T-helper 1 cell treated with Interleukin-12 subunit alpha and Interleukin-12 subunit beta and Interleukin-4 antibody, amounts not matched to agents 30 μg/mL and 1 μg/mL, for 36 hours (primary cell): Measurements from ENCODE around the gene FAM168A.

Source experiments
- H3K27ac Mint-ChIP-seq: one replicate; pipeline ENCODE4 v1.8.0; 2021; ENCODE audit warnings: mild to moderate bottlenecking, mixed read lengths
- H3K27me3 Mint-ChIP-seq: one replicate; pipeline ENCODE4 v1.8.0; 2021; ENCODE audit warnings: low read depth, mixed read lengths
- H3K36me3 Mint-ChIP-seq: one replicate; pipeline ENCODE4 v1.8.0; 2021; ENCODE audit warnings: low read depth, mixed read lengths
- H3K4me1 Mint-ChIP-seq: one replicate; pipeline ENCODE4 v1.8.0; 2021; ENCODE audit warnings: low read depth, mixed read lengths
- H3K4me3 Mint-ChIP-seq: one replicate; pipeline ENCODE4 v1.8.0; 2021; ENCODE audit warnings: mild to moderate bottlenecking, moderate library complexity, mixed read lengths
- H3K9me3 Mint-ChIP-seq: one replicate; pipeline ENCODE4 v1.8.0; 2021; ENCODE audit warnings: mixed read lengths

FAM168A gene

DNA sequence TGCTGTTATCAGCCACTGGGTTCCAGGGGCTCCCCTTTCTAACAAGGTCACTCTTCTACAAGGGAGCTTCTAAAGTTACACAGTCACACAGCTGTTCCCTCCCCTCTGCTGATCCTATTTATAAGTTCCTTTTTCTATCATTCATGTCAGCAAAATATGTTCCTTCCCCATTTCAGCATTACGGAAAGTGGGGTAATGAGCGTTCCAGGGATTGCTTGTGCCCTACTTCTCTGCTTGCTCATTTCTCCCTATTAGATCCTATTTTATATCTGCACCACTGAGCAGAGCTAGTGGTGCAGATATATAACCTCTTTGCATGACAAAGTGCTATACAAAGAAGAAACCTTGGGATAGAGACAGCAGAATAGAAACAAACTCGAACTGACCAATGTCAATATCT, 25.8 kb upstream of the FAM168A start:
- Mint-ChIP-seq H3K9me3 (no peaks in the 10 kb centered on the region), H3K27me3 (peaks cover 28% of the 10 kb centered on the region), H3K36me3 (no peaks in the 10 kb centered on the region), H3K4me3 (no peak overlapping the region), H3K4me1 (peaks cover 2% of the 10 kb centered on the region), H3K27ac (no peak overlapping the region)

- no peak overlapping the region for H3K4me3 Mint-ChIP-seq
These were observed 25.1 kb upstream of the FAM168A start for GRCh38 chr11:73622926-73623593.

DNA sequence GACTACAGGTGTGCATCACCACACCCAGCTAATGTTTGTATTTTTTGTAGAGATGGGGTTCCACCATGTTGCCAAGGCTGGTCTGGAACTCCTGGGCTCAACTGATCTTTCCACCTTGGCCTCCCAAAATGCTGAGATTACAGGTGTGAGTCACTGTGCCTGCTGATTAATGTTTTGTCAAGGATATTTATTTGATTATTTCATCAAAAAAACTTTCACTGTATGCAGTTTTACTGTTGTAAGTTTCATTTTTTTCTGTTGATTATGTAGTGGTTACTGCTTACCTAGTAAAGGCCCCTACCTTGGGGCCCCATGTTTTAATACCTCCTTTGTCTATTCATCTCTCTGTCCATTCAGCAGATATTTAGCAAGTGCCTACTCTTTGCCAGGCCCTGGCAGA, 16.7 kb upstream of the FAM168A start:
- no peaks in the 10 kb centered on the region for H3K36me3 Mint-ChIP-seq
- no peak overlapping the region for H3K27ac Mint-ChIP-seq
- H3K27me3 Mint-ChIP-seq, result peaks cover 4% of the 10 kb centered on the region
- no peaks in the 10 kb centered on the region for H3K9me3 Mint-ChIP-seq
- no peak overlapping the region for H3K4me3 Mint-ChIP-seq
- H3K4me1 Mint-ChIP-seq, result no peaks in the 10 kb centered on the region

More at GRCh38 chr11:73622926-73623593, 25.1 kb upstream of the FAM168A start:
- Mint-ChIP-seq H3K4me1 (peaks cover 2% of the 10 kb centered on the region), H3K36me3 (no peaks in the 10 kb centered on the region), H3K27me3 (peaks cover 28% of the 10 kb centered on the region), H3K27ac (no peak overlapping the region), H3K9me3 (no peaks in the 10 kb centered on the region)

- Mint-ChIP-seq H3K27me3 (peaks cover 11% of the 10 kb centered on the region), H3K36me3 (no peaks in the 10 kb centered on the region), H3K4me1 (no peaks in the 10 kb centered on the region), H3K27ac (no peak overlapping the region), H3K9me3 (no peaks in the 10 kb centered on the region), H3K4me3 (no peak overlapping the region)
These were observed 14.8 kb upstream of the FAM168A start for GRCh38 chr11:73612601-73613140.

GRCh38 chr11:73598719-73599379, 937 bp upstream of the FAM168A start:
- Mint-ChIP-seq H3K36me3 (peaks cover 8% of the 10 kb centered on the region), H3K27ac (peak overlapping the region; percentile 96), H3K27me3 (no peaks in the 10 kb centered on the region), H3K9me3 (no peaks in the 10 kb centered on the region), H3K4me1 (peaks cover 31% of the 10 kb centered on the region), H3K4me3 (peak overlapping the region; percentile 96)

- H3K36me3 Mint-ChIP-seq, result peaks cover 9% of the 10 kb centered on the region
- no peaks in the 10 kb centered on the region for H3K9me3 Mint-ChIP-seq
- H3K4me1 Mint-ChIP-seq, result peaks cover 33% of the 10 kb centered on the region
- H3K27me3 Mint-ChIP-seq, result no peaks in the 10 kb centered on the region
- H3K27ac Mint-ChIP-seq, result peak overlapping the region; percentile 96
- peak overlapping the region; percentile 96 for H3K4me3 Mint-ChIP-seq
These were observed 466 bp downstream of the FAM168A start for GRCh38 chr11:73597336-73597955.

GRCh38 chr11:73596547-73596946, 1.4 kb downstream of the FAM168A start:
- Mint-ChIP-seq H3K4me1 (peaks cover 34% of the 10 kb centered on the region), H3K27me3 (no peaks in the 10 kb centered on the region), H3K36me3 (peaks cover 11% of the 10 kb centered on the region), H3K27ac (peak overlapping the region; percentile 89), H3K4me3 (peak overlapping the region; percentile 96), H3K9me3 (no peaks in the 10 kb centered on the region)

DNA sequence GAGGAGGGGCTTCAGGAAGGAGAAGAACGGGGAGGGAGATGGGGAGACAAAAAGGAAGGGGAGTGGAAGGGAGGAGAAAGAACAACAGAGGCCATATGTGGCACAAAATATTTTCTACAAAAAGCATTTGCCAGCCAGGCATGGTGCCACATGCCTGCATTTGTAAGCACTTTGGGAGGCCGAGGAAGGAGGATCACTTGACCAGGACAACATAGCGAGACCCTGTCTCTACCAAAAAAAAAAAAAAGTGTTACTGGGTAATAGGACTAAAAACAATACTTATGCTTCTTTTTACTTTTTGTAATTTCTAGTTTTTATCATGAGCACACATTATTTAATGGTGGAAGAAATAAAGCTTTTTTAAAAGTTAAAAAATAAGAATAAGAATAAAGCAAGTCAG, 5.3 kb downstream of the FAM168A start:
- H3K27ac Mint-ChIP-seq, result no peak overlapping the region
- H3K9me3 Mint-ChIP-seq, result no peaks in the 10 kb centered on the region
- H3K36me3 Mint-ChIP-seq, result peaks cover 15% of the 10 kb centered on the region
- no peaks in the 10 kb centered on the region for H3K27me3 Mint-ChIP-seq
- H3K4me1 Mint-ChIP-seq, result peaks cover 35% of the 10 kb centered on the region
- H3K4me3 Mint-ChIP-seq, result no peak overlapping the region

DNA sequence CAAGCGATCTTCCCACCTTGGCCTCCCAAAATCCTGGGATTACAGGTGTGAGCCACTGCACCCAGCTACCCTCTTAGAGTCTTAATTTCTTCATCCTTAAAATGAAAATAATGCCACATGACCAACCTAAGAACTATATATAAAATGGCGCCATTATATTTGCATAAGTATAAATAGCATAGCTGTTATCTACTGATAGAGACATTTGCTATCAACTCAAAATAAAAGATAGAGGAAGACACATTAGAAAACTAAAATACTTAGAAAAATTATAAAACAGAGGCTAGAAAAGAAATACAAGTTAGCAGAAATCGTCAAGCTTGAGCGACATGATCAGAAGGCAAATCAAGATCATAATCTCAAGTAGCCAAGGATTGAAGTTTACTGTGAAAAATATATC, 6.2 kb downstream of the FAM168A start:
- peaks cover 29% of the 10 kb centered on the region for H3K4me1 Mint-ChIP-seq
- peaks cover 11% of the 10 kb centered on the region for H3K36me3 Mint-ChIP-seq
- H3K27me3 Mint-ChIP-seq, result no peaks in the 10 kb centered on the region
- H3K4me3 Mint-ChIP-seq, result no peak overlapping the region
- no peak overlapping the region for H3K27ac Mint-ChIP-seq
- no peaks in the 10 kb centered on the region for H3K9me3 Mint-ChIP-seq

DNA sequence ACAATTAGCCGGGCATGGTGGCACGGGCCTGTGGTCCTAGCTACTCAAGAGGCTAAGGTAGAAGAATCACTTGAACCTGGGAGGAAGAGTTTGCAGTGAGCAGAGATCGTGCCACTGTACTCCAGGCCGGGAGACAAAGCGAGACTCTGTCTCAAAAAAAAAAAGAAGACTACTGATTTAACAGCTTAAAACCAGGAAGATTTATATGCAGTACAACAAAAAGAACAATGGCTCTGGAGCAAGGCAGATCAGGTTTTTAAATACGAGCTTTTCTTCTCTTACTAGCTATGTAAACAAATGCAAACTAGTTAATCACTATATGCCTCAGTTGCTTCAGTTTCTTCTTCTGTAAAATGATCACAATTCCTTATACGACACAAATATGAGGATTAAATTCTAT, 6.9 kb downstream of the FAM168A start:
- Mint-ChIP-seq H3K4me1 (peaks cover 21% of the 10 kb centered on the region), H3K36me3 (peaks cover 7% of the 10 kb centered on the region), H3K27me3 (no peaks in the 10 kb centered on the region), H3K9me3 (no peaks in the 10 kb centered on the region), H3K27ac (no peak overlapping the region), H3K4me3 (no peak overlapping the region)

GRCh38 chr11:73586791-73587190, 11.1 kb downstream of the FAM168A start:
- Mint-ChIP-seq H3K36me3 (peaks cover 8% of the 10 kb centered on the region), H3K9me3 (no peaks in the 10 kb centered on the region), H3K27ac (no peak overlapping the region), H3K4me1 (peaks cover 5% of the 10 kb centered on the region), H3K4me3 (no peak overlapping the region), H3K27me3 (no peaks in the 10 kb centered on the region)

GRCh38 chr11:73585834-73586575, 11.9 kb downstream of the FAM168A start:
- Mint-ChIP-seq H3K27me3 (no peaks in the 10 kb centered on the region), H3K27ac (no peak overlapping the region), H3K4me1 (peaks cover 5% of the 10 kb centered on the region), H3K4me3 (no peak overlapping the region), H3K9me3 (no peaks in the 10 kb centered on the region), H3K36me3 (peaks cover 9% of the 10 kb centered on the region)

GRCh38 chr11:73584831-73585230, 13.1 kb downstream of the FAM168A start:
- H3K4me1 Mint-ChIP-seq, result peaks cover 10% of the 10 kb centered on the region
- H3K36me3 Mint-ChIP-seq, result peaks cover 16% of the 10 kb centered on the region
- H3K9me3 Mint-ChIP-seq, result no peaks in the 10 kb centered on the region
- no peak overlapping the region for H3K4me3 Mint-ChIP-seq
- H3K27me3 Mint-ChIP-seq, result no peaks in the 10 kb centered on the region
- no peak overlapping the region for H3K27ac Mint-ChIP-seq

DNA sequence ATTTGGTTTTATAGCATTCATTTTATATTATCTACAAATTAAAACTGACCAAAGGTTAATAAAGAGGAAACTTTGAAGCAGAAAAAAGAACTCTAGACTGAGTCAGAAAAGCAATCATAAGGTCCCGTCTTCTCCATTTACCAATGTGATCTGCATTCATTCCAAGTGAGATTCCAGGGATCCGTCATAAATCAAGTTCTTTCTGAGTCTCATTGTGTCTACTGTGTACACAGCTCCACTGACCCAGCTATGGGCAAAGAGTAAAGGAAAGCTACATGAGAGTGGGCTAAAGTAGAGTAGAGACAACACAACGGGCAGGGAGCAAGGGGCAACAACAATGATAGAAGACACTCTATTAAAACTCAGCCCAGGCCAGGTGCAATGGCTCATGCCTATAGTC, 15.3 kb downstream of the FAM168A start:
- peaks cover 22% of the 10 kb centered on the region for H3K36me3 Mint-ChIP-seq
- peaks cover 18% of the 10 kb centered on the region for H3K4me1 Mint-ChIP-seq
- no peaks in the 10 kb centered on the region for H3K27me3 Mint-ChIP-seq
- H3K9me3 Mint-ChIP-seq, result no peaks in the 10 kb centered on the region
- no peak overlapping the region for H3K27ac Mint-ChIP-seq
- H3K4me3 Mint-ChIP-seq, result no peak overlapping the region
